PFSK-1 (cell line): ENCODE measurements around the gene PDE3B.

Source experiments
- FOXP2 ChIP-seq: optimal IDR thresholded peaks from 2 replicates; pipeline ENCODE3; 2011; ENCODE audit warnings: borderline replicate concordance, control low read depth, inconsistent platforms; ENCODE audit not compliant: insufficient read depth; ENCODE audit errors: extremely low read length, extremely low read depth
- POLR2AphosphoS5 ChIP-seq: IDR thresholded peaks from 2 replicates; pipeline ENCODE4 v1.6.1; 2012; ENCODE audit warnings: low read depth, mild to moderate bottlenecking, control low read depth, low read length, moderate library complexity

DNA sequence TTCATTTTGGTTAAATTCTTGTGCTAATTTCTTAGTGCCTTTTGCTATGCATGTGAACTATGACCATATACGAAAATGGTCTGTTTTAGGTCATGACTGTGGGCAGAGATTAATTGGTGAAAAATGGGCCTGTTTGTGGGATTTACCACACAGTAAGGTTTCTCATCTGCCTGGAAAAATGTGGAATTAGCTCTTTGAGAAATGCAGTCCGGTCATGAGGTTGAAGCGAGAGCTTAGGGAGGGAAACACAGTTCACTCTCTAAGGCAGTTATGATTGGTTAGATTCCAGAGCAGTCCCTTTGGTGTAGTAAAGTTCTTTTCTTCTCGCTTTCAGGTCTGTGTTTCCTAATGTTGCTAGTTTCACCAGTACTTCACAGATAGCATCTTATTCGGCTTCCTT is 1.2 kb upstream of the PDE3B start:
- TF ChIP-seq POLR2AphosphoS5 (no peak), FOXP2 (no peak)
